Measurements from ENCODE around the gene MYO1D. TPM values are rescaled to one million over a fixed set of nuclear protein-coding genes. Genes with fewer than 3 reads are reported as not detected.

Gene MYO1D
- total RNA-seq, 1 experiment from 2014 or later, result 29.9 TPM

DNA sequence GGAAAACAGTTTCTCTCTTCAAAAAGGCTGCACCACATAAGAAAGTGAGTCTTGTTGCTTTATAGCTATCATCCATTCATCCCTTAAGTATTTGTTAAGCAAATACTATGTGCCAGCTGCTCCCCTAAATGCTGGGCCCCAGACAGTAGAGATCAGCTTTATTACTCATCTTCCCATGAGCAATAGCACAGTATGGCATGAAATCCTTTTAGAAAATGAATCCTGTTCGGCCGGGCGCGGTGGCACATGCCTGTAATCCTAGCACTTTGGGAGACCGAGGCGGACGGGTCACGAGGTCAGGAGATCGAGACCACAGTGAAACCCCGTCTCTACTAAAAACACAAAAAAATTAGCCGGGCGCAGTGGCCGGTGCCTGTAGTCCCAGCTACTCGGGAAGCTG, 99.5 kb downstream of the MYO1D start:
- no peak for ATAC-seq
- Mint-ChIP-seq H3K4me1 (peaks cover 18% of the 10 kb centered on the region), H3K9me3 (peaks cover 7% of the 10 kb centered on the region), H3K27me3 (ENCODE audit: low read depth) (no peaks in the 10 kb centered on the region), H3K36me3 (peaks cover 3% of the 10 kb centered on the region; the same call in 1 of the 2 replicates), H3K4me3 (no peak overlapping the region), H3K27ac (no peak overlapping the region)
- CTCF ChIA-PET, result interaction anchor here (1.2 to 3.5 kb wide), 3 partner anchors 100 to 221 kb away, joined by 3 to 14 read pairs (median 5); partner anchors contain the start of gene MYO1D
- DNase-seq (ENCODE audit: low spot score), result no peak
- POLR2A ChIA-PET, result no interaction called here
- TF ChIP-seq KAT7 (CRISPR knock-in tag; IDR thresholded peaks at IDR 0.05; ENCODE audit: borderline replicate concordance) (no peak), ELF4 (CRISPR knock-in tag; IDR thresholded peaks at IDR 0.05; ENCODE audit: low read depth) (no peak), ZNF671 (CRISPR knock-in tag; IDR thresholded peaks at IDR 0.05) (no peak)
- TF ChIP-seq, protein P1, sequence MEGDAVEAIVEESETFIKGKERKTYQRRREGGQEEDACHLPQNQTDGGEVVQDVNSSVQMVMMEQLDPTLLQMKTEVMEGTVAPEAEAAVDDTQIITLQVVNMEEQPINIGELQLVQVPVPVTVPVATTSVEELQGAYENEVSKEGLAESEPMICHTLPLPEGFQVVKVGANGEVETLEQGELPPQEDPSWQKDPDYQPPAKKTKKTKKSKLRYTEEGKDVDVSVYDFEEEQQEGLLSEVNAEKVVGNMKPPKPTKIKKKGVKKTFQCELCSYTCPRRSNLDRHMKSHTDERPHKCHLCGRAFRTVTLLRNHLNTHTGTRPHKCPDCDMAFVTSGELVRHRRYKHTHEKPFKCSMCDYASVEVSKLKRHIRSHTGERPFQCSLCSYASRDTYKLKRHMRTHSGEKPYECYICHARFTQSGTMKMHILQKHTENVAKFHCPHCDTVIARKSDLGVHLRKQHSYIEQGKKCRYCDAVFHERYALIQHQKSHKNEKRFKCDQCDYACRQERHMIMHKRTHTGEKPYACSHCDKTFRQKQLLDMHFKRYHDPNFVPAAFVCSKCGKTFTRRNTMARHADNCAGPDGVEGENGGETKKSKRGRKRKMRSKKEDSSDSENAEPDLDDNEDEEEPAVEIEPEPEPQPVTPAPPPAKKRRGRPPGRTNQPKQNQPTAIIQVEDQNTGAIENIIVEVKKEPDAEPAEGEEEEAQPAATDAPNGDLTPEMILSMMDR (IDR thresholded peaks at IDR 0.05), result no peak

DNA sequence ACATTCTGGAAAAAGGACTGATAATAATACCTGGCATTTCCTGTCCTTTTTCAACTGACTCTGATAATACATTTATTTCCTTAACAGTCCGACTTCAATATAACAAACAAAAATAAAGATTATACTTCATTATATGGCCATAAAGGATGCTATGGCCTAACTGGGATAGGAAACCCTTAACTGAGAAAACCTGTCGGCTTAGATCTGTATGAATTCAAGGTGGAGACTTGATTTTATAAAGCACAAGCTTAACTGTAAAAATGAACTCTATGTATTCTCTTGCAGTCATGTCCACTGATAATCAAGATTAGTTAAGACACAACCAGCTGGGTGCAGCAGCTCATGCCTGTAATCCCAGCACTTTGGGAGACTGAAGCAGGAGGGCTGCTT, 102.2 kb downstream of the MYO1D start:
- ChIA-PET CTCF (interaction anchor here (0.5 to 1.4 kb wide), 7 partner anchors 9 to 262 kb away, joined by 3 to 7 read pairs (median 5); partner anchors contain the start of gene MYO1D), POLR2A (no interaction called here)
- Mint-ChIP-seq H3K27me3 (ENCODE audit: low read depth) (no peaks in the 10 kb centered on the region), H3K4me3 (no peak overlapping the region; the same call in 1 of the 2 replicates), H3K4me1 (peaks cover 15% of the 10 kb centered on the region), H3K36me3 (peaks cover 3% of the 10 kb centered on the region; the same call in 1 of the 2 replicates), H3K27ac (no peak overlapping the region), H3K9me3 (peaks cover 7% of the 10 kb centered on the region)
- ATAC-seq (no peak), DNase-seq (ENCODE audit: low spot score) (no peak)
- TF ChIP-seq GRHL2 (CRISPR knock-in tag; IDR thresholded peaks at IDR 0.05; ENCODE audit: insufficient replicate concordance, severe bottlenecking), result no peak
- TF ChIP-seq, protein P2, sequence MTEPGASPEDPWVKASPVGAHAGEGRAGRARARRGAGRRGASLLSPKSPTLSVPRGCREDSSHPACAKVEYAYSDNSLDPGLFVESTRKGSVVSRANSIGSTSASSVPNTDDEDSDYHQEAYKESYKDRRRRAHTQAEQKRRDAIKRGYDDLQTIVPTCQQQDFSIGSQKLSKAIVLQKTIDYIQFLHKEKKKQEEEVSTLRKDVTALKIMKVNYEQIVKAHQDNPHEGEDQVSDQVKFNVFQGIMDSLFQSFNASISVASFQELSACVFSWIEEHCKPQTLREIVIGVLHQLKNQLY (CRISPR knock-in tag; IDR thresholded peaks at IDR 0.05), result no peak
- TF ChIP-seq, protein P3, sequence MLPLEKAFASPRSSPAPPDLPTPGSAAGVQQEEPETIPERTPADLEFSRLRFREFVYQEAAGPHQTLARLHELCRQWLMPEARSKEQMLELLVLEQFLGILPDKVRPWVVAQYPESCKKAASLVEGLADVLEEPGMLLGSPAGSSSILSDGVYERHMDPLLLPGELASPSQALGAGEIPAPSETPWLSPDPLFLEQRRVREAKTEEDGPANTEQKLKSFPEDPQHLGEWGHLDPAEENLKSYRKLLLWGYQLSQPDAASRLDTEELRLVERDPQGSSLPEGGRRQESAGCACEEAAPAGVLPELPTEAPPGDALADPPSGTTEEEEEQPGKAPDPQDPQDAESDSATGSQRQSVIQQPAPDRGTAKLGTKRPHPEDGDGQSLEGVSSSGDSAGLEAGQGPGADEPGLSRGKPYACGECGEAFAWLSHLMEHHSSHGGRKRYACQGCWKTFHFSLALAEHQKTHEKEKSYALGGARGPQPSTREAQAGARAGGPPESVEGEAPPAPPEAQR (CRISPR knock-in tag; IDR thresholded peaks at IDR 0.05), result no peak
- TF ChIP-seq, protein P4, sequence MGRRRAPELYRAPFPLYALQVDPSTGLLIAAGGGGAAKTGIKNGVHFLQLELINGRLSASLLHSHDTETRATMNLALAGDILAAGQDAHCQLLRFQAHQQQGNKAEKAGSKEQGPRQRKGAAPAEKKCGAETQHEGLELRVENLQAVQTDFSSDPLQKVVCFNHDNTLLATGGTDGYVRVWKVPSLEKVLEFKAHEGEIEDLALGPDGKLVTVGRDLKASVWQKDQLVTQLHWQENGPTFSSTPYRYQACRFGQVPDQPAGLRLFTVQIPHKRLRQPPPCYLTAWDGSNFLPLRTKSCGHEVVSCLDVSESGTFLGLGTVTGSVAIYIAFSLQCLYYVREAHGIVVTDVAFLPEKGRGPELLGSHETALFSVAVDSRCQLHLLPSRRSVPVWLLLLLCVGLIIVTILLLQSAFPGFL (CRISPR knock-in tag; IDR thresholded peaks at IDR 0.05; ENCODE audit: borderline replicate concordance), result no peak
- TF ChIP-seq ZBTB21 (CRISPR knock-in tag; IDR thresholded peaks at IDR 0.05; ENCODE audit: borderline replicate concordance), result no peak
- no peak for TF ChIP-seq SMAD4 (CRISPR knock-in tag; IDR thresholded peaks at IDR 0.05)
- no peak for TF ChIP-seq OVOL2 (CRISPR knock-in tag; IDR thresholded peaks at IDR 0.05; ENCODE audit: borderline replicate concordance)
- TF ChIP-seq, protein P5, sequence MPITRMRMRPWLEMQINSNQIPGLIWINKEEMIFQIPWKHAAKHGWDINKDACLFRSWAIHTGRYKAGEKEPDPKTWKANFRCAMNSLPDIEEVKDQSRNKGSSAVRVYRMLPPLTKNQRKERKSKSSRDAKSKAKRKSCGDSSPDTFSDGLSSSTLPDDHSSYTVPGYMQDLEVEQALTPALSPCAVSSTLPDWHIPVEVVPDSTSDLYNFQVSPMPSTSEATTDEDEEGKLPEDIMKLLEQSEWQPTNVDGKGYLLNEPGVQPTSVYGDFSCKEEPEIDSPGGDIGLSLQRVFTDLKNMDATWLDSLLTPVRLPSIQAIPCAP (CRISPR knock-in tag; IDR thresholded peaks at IDR 0.05), result no peak
- no peak for TF ChIP-seq ELF4 (CRISPR knock-in tag; IDR thresholded peaks at IDR 0.05; ENCODE audit: low read depth)
- TF ChIP-seq ESRRA (CRISPR knock-in tag; IDR thresholded peaks at IDR 0.05; ENCODE audit: borderline replicate concordance), result no peak
- TF ChIP-seq ZNF317 (CRISPR knock-in tag; IDR thresholded peaks at IDR 0.05; ENCODE audit: borderline replicate concordance, low read depth), result no peak
- TF ChIP-seq, protein P6, sequence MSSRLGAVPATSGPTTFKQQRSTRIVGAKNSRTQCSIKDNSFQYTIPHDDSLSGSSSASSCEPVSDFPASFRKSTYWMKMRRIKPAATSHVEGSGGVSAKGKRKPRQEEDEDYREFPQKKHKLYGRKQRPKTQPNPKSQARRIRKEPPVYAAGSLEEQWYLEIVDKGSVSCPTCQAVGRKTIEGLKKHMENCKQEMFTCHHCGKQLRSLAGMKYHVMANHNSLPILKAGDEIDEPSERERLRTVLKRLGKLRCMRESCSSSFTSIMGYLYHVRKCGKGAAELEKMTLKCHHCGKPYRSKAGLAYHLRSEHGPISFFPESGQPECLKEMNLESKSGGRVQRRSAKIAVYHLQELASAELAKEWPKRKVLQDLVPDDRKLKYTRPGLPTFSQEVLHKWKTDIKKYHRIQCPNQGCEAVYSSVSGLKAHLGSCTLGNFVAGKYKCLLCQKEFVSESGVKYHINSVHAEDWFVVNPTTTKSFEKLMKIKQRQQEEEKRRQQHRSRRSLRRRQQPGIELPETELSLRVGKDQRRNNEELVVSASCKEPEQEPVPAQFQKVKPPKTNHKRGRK (CRISPR knock-in tag; IDR thresholded peaks at IDR 0.05; ENCODE audit: borderline replicate concordance), result no peak
- no peak for TF ChIP-seq TEAD4 (CRISPR knock-in tag; IDR thresholded peaks at IDR 0.05)
- no peak for TF ChIP-seq JAZF1 (CRISPR knock-in tag; IDR thresholded peaks at IDR 0.05)
